Lung (tissue), 12 donors: ENCODE data around the gene LMF1. TPM values are rescaled to one million over a fixed set of nuclear protein-coding genes. Genes with fewer than 3 reads are reported as not detected.

ENCODE experiments used
- ATAC-seq: fragments of 200-7000 bp; cut with Tn5 transposase; one replicate; pipeline ENCODE4 v1.9.1; 2020; ENCODE audit warnings: moderate number of reproducible peaks; ENCODE audit not compliant: insufficient read depth, low FRiP score
- DNase-seq, 3 donors: peaks; one replicate each; pipeline ENCODE4 v3.0.0-alpha.2; 2013 to 2017
- H3K27ac ChIP-seq, 2 donors: one replicate each; pipeline ENCODE4 v1.5.1; 2013; ENCODE audit warnings: mild to moderate bottlenecking in 2 of 2, moderate library complexity in 2 of 2, control low read depth in 1 of 2, inconsistent platforms in 1 of 2, low read depth in 1 of 2, low read length in 1 of 2
- H3K27me3 ChIP-seq, 3 donors: one replicate each; pipeline ENCODE4 v1.5.1; 2013; ENCODE audit warnings: low read length in 2 of 3; ENCODE audit not compliant: control insufficient read depth in 3 of 3, insufficient read depth in 3 of 3
- H3K36me3 ChIP-seq, 4 donors: one replicate each; pipeline ENCODE4 v1.5.1; 2013; ENCODE audit warnings: low read length in 4 of 4, mild to moderate bottlenecking in 1 of 4, moderate library complexity in 1 of 4; ENCODE audit not compliant: control insufficient read depth in 4 of 4, insufficient read depth in 4 of 4
- H3K4me1 ChIP-seq, 5 donors: one replicate each; pipeline ENCODE4 v1.5.1; 2013; ENCODE audit warnings: low read length in 5 of 5, mild to moderate bottlenecking in 2 of 5, moderate library complexity in 1 of 5; ENCODE audit not compliant: control insufficient read depth in 5 of 5, insufficient read depth in 5 of 5
- H3K4me3 ChIP-seq: one replicate; pipeline ENCODE4 v1.5.1; 2013; ENCODE audit warnings: mild to moderate bottlenecking, control low read depth, moderate library complexity
- H3K9ac ChIP-seq, 2 donors: one replicate each; pipeline ENCODE4 v1.5.1; 2013; ENCODE audit warnings: low read length in 2 of 2, control low read depth in 1 of 2; ENCODE audit not compliant: insufficient read depth in 1 of 2
- H3K9me3 ChIP-seq, 4 donors: one replicate each; pipeline ENCODE4 v1.5.1; 2013; ENCODE audit warnings: low read length in 3 of 4, mild to moderate bottlenecking in 1 of 4, moderate library complexity in 1 of 4; ENCODE audit not compliant: control insufficient read depth in 4 of 4, insufficient read depth in 3 of 4
- WGBS, 2 donors: extraction: QIAGEN DNeasy Blood & Tissue Kit; methylation state at CpG; one replicate each; pipeline ENCODE4 v1.1.7; 2013; 5-methylcytosine and 5-hydroxymethylcytosine counted together
- polyA plus RNA-seq, 2 donors: library from polyadenylated mRNA; stranded (reverse); fragments of 200-250 nt; gene quantifications; one replicate each; pipeline ENCODE4 v1.2.1, GENCODE V29; 2013
- total RNA-seq, 2 donors: library from RNA; depleted of rRNA in 1 of 2; stranded (reverse); fragments of >200 nt in 1 of 2; gene quantifications; one replicate each; pipeline ENCODE4 v1.2.1, GENCODE V29; 2014 to 2021
- TF ChIP-seq, protein P1 (sequence below): IDR thresholded peaks from 2 replicates; pipeline ENCODE4 v1.5.1; 2012; ENCODE audit warnings: mild to moderate bottlenecking; ENCODE audit errors: control extremely low read depth, extremely low read depth
- donor health status: control.
- donor health status: control.
- donor health status: Bipolar disorder and iron deficiency.
- donor health status: healthy.
- donor health status: DM: yes; HTN: yes; CAD: no.

Gene LMF1
- total and polyA plus RNA-seq, 4 donors = 9.1 to 23.7 (median 20.6) TPM

DNA sequence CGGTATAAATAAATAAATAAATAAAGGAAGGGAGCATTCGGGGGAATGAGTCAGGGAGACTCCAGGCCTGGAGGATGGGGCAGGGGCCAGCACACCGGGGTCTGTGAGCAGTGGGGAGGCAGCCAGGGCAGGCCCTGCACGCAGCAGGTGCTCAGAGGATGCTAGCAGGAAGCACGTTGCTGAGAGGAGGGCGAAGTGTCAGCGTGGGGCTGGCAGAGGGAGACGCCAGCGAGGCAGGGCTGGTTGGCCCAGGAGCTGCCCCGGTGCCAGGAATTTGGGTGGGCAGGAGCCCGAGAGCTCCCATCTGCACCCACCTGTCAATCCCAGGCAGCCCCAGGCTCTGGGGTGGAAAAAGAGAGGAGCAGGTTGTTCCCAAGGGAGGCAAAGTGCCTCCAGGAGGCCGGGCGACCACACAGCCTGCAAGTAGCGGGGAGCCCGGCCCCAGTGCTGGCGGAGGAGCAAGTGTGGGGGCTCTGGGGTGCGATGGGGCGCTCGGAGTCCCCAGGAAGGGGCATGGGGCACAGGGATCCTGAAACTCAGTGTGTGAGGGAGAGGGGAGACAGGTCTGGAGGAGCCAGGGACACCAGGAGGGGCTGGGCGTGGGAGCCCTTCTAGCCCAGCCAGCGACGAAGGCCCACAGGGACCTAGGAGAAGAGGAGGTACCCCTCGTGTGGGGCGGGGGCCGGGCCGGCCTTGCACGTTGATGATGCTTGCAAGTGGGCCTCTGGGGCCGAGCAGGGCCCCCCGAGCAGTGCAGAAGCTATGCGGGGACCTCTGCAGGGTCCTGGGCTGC is 38.8 kb upstream of the LMF1 start:
- Histone ChIP-seq H3K27me3 (no peaks in the 10 kb centered on the region), H3K4me3 (no peak overlapping the region), H3K27ac (no peak overlapping the region), H3K9me3 (peaks cover 0 to 1% (median 0%) of the 10 kb centered on the region in 4 donors), H3K4me1 (peaks cover 0 to 12% (median 0%) of the 10 kb centered on the region in 5 donors), H3K9ac (no peak overlapping the region), H3K36me3 (no peaks in the 10 kb centered on the region)
- 75 to 76% methylated on average over 30 of the region's 30 CpGs for WGBS, 2 donors
- ATAC-seq (no peak), DNase-seq (no peak)
- TF ChIP-seq, protein P1, sequence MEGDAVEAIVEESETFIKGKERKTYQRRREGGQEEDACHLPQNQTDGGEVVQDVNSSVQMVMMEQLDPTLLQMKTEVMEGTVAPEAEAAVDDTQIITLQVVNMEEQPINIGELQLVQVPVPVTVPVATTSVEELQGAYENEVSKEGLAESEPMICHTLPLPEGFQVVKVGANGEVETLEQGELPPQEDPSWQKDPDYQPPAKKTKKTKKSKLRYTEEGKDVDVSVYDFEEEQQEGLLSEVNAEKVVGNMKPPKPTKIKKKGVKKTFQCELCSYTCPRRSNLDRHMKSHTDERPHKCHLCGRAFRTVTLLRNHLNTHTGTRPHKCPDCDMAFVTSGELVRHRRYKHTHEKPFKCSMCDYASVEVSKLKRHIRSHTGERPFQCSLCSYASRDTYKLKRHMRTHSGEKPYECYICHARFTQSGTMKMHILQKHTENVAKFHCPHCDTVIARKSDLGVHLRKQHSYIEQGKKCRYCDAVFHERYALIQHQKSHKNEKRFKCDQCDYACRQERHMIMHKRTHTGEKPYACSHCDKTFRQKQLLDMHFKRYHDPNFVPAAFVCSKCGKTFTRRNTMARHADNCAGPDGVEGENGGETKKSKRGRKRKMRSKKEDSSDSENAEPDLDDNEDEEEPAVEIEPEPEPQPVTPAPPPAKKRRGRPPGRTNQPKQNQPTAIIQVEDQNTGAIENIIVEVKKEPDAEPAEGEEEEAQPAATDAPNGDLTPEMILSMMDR = no peak

GRCh38 chr16:1008085-1008484 is 37.3 kb upstream of the LMF1 start:
- Histone ChIP-seq H3K27me3 (no peaks in the 10 kb centered on the region), H3K4me1 (peaks cover 0 to 11% (median 0%) of the 10 kb centered on the region in 5 donors), H3K36me3 (no peaks in the 10 kb centered on the region), H3K9ac (no peak overlapping the region), H3K4me3 (no peak overlapping the region), H3K9me3 (peaks cover 0 to 1% (median 0%) of the 10 kb centered on the region in 4 donors), H3K27ac (no peak overlapping the region)
- DNase-seq (no peak), ATAC-seq (no peak)
- WGBS, 2 donors = 86 to 90% methylated on average over 14 of the region's 14 CpGs
- TF ChIP-seq, protein P1 = no peak

GRCh38 chr16:1007284-1007850 is 36.6 kb upstream of the LMF1 start:
- no peak overlapping the region for H3K4me3 ChIP-seq
- no peaks in the 10 kb centered on the region for H3K36me3 ChIP-seq
- no peak for DNase-seq
- H3K27ac ChIP-seq = no peak overlapping the region
- no peak overlapping the region for H3K9ac ChIP-seq
- 76 to 85% methylated on average over 16 of the region's 16 CpGs for WGBS, 2 donors
- ATAC-seq = no peak
- TF ChIP-seq, protein P1 = no peak
- peaks cover 0 to 11% (median 0%) of the 10 kb centered on the region in 5 donors for H3K4me1 ChIP-seq
- H3K9me3 ChIP-seq = peaks cover 0 to 1% (median 0%) of the 10 kb centered on the region in 4 donors
- H3K27me3 ChIP-seq = no peaks in the 10 kb centered on the region
